ENCODE data around the gene CACNG3. TPM values are rescaled to one million over a fixed set of nuclear protein-coding genes. Genes with fewer than 3 reads are reported as not detected.

CACNG3 gene
- total and polyA plus RNA-seq, 2 of the 4 experiments (the other 2 are of a cell fraction) = not detected

Small RNA genes lying within 50 kb of the gene (microRNA-seq; reads per million reads assigned to microRNA genes)
- gene RF00408 (ENCODE audit: insufficient read depth, insufficient read length) = not detected
- gene RNU7-24P (ENCODE audit: insufficient read depth, insufficient read length) = not detected

Small RNA genes lying within 50 kb of the gene (small RNA-seq; reads per million reads assigned to genes)
- gene RF00408 (0 to 0.11 (median 0) reads per million in 5 experiments), gene RNU7-24P (0 reads per million in 5 experiments)
